ENCODE measurements around the gene ZNRD2. TPM values are rescaled to one million over a fixed set of nuclear protein-coding genes. Genes with fewer than 3 reads are reported as not detected.

The ZNRD2 gene
- polyA plus RNA-seq, 1 experiment: 73.3 TPM

- ChIA-PET POLR2A (interaction anchor here (0.6 kb wide), 1 partner anchor 178 kb away, joined by 12 read pairs; no protein-coding TSS in a partner anchor), CTCF (interaction anchor here (0.7 to 1.4 kb wide), 5 partner anchors 9 to 76 kb away, joined by 3 to 7 read pairs (median 3); no protein-coding TSS in a partner anchor)
- Histone ChIP-seq H3K36me3 (ENCODE audit: control insufficient read depth, insufficient read depth, low read length) (peaks cover 43% of the 10 kb centered on the region), H3K27me3 (ENCODE audit: control insufficient read depth, insufficient read depth, low read length) (no peaks in the 10 kb centered on the region), H3K4me3 (ENCODE audit: low read depth, low read length) (no peak overlapping the region)
- no peak for DNase-seq (ENCODE audit: low read depth)
- TF ChIP-seq, protein P1, sequence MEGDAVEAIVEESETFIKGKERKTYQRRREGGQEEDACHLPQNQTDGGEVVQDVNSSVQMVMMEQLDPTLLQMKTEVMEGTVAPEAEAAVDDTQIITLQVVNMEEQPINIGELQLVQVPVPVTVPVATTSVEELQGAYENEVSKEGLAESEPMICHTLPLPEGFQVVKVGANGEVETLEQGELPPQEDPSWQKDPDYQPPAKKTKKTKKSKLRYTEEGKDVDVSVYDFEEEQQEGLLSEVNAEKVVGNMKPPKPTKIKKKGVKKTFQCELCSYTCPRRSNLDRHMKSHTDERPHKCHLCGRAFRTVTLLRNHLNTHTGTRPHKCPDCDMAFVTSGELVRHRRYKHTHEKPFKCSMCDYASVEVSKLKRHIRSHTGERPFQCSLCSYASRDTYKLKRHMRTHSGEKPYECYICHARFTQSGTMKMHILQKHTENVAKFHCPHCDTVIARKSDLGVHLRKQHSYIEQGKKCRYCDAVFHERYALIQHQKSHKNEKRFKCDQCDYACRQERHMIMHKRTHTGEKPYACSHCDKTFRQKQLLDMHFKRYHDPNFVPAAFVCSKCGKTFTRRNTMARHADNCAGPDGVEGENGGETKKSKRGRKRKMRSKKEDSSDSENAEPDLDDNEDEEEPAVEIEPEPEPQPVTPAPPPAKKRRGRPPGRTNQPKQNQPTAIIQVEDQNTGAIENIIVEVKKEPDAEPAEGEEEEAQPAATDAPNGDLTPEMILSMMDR (IDR thresholded peaks at IDR 0.05; ENCODE audit: insufficient read depth, low read depth, low read length): no peak
These were observed 47.0 kb downstream of the ZNRD2 start for GRCh38 chr11:65617136-65617850.

- TF ChIP-seq, protein P1 (IDR thresholded peaks at IDR 0.05; ENCODE audit: insufficient read depth, low read depth, low read length): no peak
- DNase-seq (ENCODE audit: low read depth): no peak
- H3K27me3 ChIP-seq (ENCODE audit: control insufficient read depth, insufficient read depth, low read length): no peaks in the 10 kb centered on the region
- H3K4me3 ChIP-seq (ENCODE audit: low read depth, low read length): no peak overlapping the region
- CTCF ChIA-PET: interaction anchor here (0.8 to 1.2 kb wide), 2 partner anchors 8 to 77 kb away, joined by 3 to 4 read pairs; no protein-coding TSS in a partner anchor
- H3K36me3 ChIP-seq (ENCODE audit: control insufficient read depth, insufficient read depth, low read length): peaks cover 44% of the 10 kb centered on the region
- POLR2A ChIA-PET: no interaction called here
These were observed 47.9 kb downstream of the ZNRD2 start for GRCh38 chr11:65617990-65618751.

- ChIA-PET POLR2A (no interaction called here), CTCF (interaction anchor here (1.2 kb wide), 1 partner anchor 7 kb away, joined by 4 read pairs; no protein-coding TSS in a partner anchor)
- H3K4me3 ChIP-seq (ENCODE audit: low read depth, low read length): no peak overlapping the region
- DNase-seq (ENCODE audit: low read depth): no peak
- H3K27me3 ChIP-seq (ENCODE audit: control insufficient read depth, insufficient read depth, low read length): no peaks in the 10 kb centered on the region
- TF ChIP-seq, protein P1 (IDR thresholded peaks at IDR 0.05; ENCODE audit: insufficient read depth, low read depth, low read length): no peak
- H3K36me3 ChIP-seq (ENCODE audit: control insufficient read depth, insufficient read depth, low read length): peaks cover 46% of the 10 kb centered on the region
These were observed 48.5 kb downstream of the ZNRD2 start for GRCh38 chr11:65618763-65619162.

DNA sequence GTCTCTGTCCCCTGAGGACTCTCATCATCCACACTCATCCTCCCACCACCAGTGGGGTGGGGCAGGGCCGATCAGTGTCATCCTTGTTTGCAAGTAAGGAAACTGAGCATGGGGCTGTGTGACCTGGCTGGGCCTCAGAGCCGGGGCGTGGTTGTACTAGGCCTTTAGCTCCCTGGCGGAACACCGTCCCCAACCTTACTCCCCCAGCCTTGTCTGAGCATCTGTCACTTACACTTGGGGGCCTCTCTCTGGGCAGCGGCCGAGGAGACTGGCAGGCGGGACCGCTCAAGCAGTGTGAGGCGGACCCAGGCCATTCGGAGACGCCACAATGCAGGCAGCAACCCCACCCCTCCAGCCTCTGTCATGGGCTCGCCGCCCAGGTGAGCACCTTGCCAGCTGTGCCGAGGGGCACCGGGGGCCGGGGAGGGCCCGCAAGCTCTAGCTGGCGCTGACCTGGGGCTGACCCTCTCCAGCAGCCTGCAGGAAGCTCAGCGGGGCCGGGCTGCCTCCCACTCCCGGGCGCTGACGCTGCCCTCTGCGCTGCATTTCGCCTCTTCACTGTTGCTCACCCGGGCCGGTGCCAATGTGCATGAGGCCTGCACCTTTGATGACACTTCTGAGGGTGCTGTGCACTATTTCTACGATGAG lies 49.1 kb downstream of the ZNRD2 start:
- Histone ChIP-seq H3K27me3 (ENCODE audit: control insufficient read depth, insufficient read depth, low read length) (no peaks in the 10 kb centered on the region), H3K4me3 (ENCODE audit: low read depth, low read length) (no peak overlapping the region), H3K36me3 (ENCODE audit: control insufficient read depth, insufficient read depth, low read length) (peaks cover 50% of the 10 kb centered on the region)
- TF ChIP-seq, protein P1 (IDR thresholded peaks at IDR 0.05; ENCODE audit: insufficient read depth, low read depth, low read length): no peak
- no peak for DNase-seq (ENCODE audit: low read depth)
- ChIA-PET POLR2A (no interaction called here), CTCF (no interaction called here)

- H3K27me3 ChIP-seq (ENCODE audit: control insufficient read depth, insufficient read depth, low read length): no peaks in the 10 kb centered on the region
- H3K4me3 ChIP-seq (ENCODE audit: low read depth, low read length): no peak overlapping the region
- CTCF ChIA-PET: interaction anchor here (0.6 to 0.7 kb wide), 2 partner anchors 12 to 17 kb away, joined by 3 to 4 read pairs; partner anchors contain the start of gene SIPA1
- POLR2A ChIA-PET: no interaction called here
- peaks cover 56% of the 10 kb centered on the region for H3K36me3 ChIP-seq (ENCODE audit: control insufficient read depth, insufficient read depth, low read length)
- TF ChIP-seq, protein P1 (IDR thresholded peaks at IDR 0.05; ENCODE audit: insufficient read depth, low read depth, low read length): no peak
- DNase-seq (ENCODE audit: low read depth): no peak
These were observed 50.4 kb downstream of the ZNRD2 start for GRCh38 chr11:65620666-65621065.

Measured in BJ (cell line).